Measurements from ENCODE around the gene CORO6. TPM values are rescaled to one million over a fixed set of nuclear protein-coding genes. Genes with fewer than 3 reads are reported as not detected.

Gene CORO6
- total and polyA plus RNA-seq, 7 experiments from 2014 or later, result 0.15 to 3.1 (median 1.5) TPM

DNA sequence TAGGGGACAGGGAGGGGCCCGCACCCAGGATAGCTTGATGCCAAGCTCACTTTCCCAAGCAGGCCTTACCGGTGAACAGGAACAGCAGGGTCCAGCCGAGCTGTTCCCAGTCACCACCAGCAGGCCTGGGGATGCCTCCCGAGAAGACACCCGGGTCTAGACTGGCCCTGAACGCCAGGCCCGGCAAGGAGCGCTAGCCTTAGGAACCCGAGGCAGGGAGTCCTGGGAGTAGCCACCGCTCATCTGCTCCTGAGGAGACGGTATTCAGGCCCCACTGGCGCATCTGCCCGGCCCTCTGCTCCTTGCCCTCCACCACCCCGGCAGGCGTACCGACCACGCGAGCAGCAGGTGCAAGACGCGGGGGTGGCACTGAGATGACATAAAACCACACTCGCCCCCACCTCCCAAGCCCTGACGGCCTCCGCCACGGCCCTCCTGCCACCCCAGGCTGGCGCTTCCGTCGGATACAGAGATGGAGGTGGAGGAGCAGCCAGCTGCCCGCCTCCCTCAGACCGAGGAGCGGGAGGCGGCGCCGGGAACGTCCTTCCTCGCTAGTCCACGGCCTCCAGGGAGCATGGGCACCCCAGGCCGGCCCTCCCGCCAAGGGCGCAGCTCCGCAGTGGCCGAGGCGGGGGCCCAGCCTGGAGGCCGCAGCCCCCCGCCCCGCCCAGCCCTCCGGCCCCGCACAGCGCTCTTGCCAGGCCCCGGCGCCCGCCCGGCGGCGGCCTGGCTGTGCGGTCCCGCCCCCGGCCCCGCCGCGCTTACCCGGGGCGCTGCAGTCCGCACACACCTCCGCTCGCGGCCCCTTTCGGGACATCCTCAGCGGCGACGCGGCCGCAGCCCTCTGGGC is 33.9 kb downstream of the CORO6 start:
- CTCF ChIA-PET, result interaction anchor here (0.6 to 1.9 kb wide), 8 partner anchors 9 to 342 kb away, joined by 3 to 11 read pairs (median 4); partner anchors contain the start of gene SSH2
- Mint-ChIP-seq H3K4me3 (peak overlapping the region; percentile 83 to 96 (median 94)), H3K27me3 (no peaks in the 10 kb centered on the region), H3K36me3 (peaks cover 0 to 1% (median 0%) of the 10 kb centered on the region in 5 donors), H3K27ac (peak overlapping the region in 8 of 9 donors; percentile 49 to 98 (median 90)), H3K4me1 (peaks cover 44 to 78% (median 74%) of the 10 kb centered on the region in 7 donors), H3K9me3 (no peaks in the 10 kb centered on the region)
- peak overlapping the region; percentile 72 for H3K27ac ChIP-seq (ENCODE audit: low read depth, low read length)
- ATAC-seq, result peak; percentile 13
- no peaks in the 10 kb centered on the region for H3K9me3 ChIP-seq (ENCODE audit: control insufficient read depth in 2 of 3, low read length in 3 of 3)
- peaks cover 54 to 70% of the 10 kb centered on the region in 2 donors for H3K4me1 ChIP-seq (ENCODE audit: control insufficient read depth in 2 of 2, insufficient read depth in 2 of 2, low read length in 2 of 2)
- H3K36me3 ChIP-seq (ENCODE audit: control insufficient read depth in 2 of 3, insufficient read depth in 3 of 3, low read length in 3 of 3), result no peaks in the 10 kb centered on the region
- DNase-seq, result peak in 5 of 9 donors; percentile 23 to 67 (median 31)
- intact Hi-C loops (cut with micrococcal nuclease), result loop anchor here (1.0 kb wide), 6 partner anchors 8 to 342 kb away; partner anchors contain the start of genes TP53I13 (in 2 of the 2) and SSH2 (in 1 of the 2)
- no peaks in the 10 kb centered on the region for H3K27me3 ChIP-seq (ENCODE audit: control insufficient read depth in 2 of 2, insufficient read depth in 2 of 2, low read length in 2 of 2)
- H3K4me3 ChIP-seq (ENCODE audit: low read length), result peak overlapping the region; percentile 72
- POLR2A ChIA-PET, result interaction anchor here (1.0 to 5.9 kb wide), 6 partner anchors 26 to 374 kb away, joined by 3 to 59 read pairs (median 4); partner anchors contain the start of gene CORO6

DNA sequence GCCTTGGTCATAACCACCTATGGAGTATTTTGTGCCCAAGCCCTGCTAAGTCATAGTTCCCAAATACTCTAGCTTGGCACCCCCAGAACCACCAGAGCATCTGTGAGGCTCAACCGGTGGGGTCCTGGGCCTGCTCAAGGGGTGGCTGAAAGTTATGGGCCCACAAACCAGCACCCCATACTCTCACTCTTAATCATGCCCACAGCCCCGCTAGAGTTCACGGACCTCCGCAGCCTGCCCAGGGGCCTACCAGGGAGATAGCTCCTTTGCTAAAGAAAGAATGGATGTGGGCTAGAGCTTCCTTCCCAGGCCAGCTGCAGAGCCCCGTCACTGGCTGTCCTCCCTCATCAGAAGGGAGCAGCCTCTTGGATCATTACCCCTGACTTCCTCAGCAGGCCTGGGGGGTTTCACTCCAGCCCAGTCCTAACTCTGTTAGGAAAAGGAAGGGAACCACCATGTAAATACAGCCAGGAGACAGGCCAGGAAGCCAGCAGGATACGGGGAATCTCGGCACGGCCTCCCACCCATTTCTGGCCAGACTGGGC is 34.6 kb downstream of the CORO6 start:
- no peaks in the 10 kb centered on the region for H3K27me3 ChIP-seq (ENCODE audit: control insufficient read depth in 2 of 2, insufficient read depth in 2 of 2, low read length in 2 of 2)
- H3K4me3 ChIP-seq (ENCODE audit: low read length), result peak overlapping the region; percentile 72
- Mint-ChIP-seq H3K36me3 (peaks cover 0 to 5% (median 0%) of the 10 kb centered on the region in 5 donors), H3K9me3 (no peaks in the 10 kb centered on the region), H3K4me1 (peaks cover 45 to 80% (median 74%) of the 10 kb centered on the region in 7 donors), H3K27me3 (no peaks in the 10 kb centered on the region), H3K27ac (peak overlapping the region; percentile 62 to 98 (median 91)), H3K4me3 (peak overlapping the region; percentile 83 to 96 (median 94))
- ATAC-seq (no peak), DNase-seq (no peak)
- H3K9me3 ChIP-seq (ENCODE audit: control insufficient read depth in 2 of 3, low read length in 3 of 3), result no peaks in the 10 kb centered on the region
- H3K36me3 ChIP-seq (ENCODE audit: control insufficient read depth in 2 of 3, insufficient read depth in 3 of 3, low read length in 3 of 3), result peaks cover 0 to 3% (median 0%) of the 10 kb centered on the region in 3 experiments
- peaks cover 53 to 68% of the 10 kb centered on the region in 2 donors for H3K4me1 ChIP-seq (ENCODE audit: control insufficient read depth in 2 of 2, insufficient read depth in 2 of 2, low read length in 2 of 2)
- intact Hi-C loops (cut with micrococcal nuclease), result no loop called here
- H3K27ac ChIP-seq (ENCODE audit: low read depth, low read length), result peak overlapping the region; percentile 72
- CTCF ChIA-PET, result interaction anchor here (0.6 to 1.9 kb wide), 8 partner anchors 9 to 343 kb away, joined by 3 to 11 read pairs (median 4); partner anchors contain the start of gene SSH2
- POLR2A ChIA-PET, result interaction anchor here (0.9 to 5.9 kb wide), 7 partner anchors 18 to 374 kb away, joined by 3 to 59 read pairs (median 4); partner anchors contain the start of gene CORO6

DNA sequence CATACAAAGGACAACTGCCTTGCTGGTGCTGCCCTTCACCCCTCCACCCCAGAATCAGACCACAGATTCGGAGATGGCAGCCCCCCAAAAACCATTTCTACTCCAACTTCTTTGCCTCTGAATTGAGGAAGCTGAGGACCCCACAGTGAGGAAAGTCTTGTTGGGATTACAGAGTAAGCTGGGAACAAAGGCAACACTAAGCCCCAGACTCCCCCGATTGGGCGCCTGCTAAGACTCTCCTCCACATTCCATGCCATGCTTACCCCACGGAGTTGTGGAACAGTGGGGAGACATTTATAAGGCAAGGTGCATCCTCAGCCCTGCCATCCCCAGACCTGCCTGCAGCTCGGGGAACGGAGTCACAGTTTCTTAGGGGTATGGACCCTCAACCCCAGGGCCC is 35.1 kb downstream of the CORO6 start:
- Histone ChIP-seq H3K9me3 (ENCODE audit: control insufficient read depth in 2 of 3, low read length in 3 of 3) (no peaks in the 10 kb centered on the region), H3K36me3 (ENCODE audit: control insufficient read depth in 2 of 3, insufficient read depth in 3 of 3, low read length in 3 of 3) (peaks cover 0 to 8% (median 0%) of the 10 kb centered on the region in 3 experiments), H3K4me1 (ENCODE audit: control insufficient read depth in 2 of 2, insufficient read depth in 2 of 2, low read length in 2 of 2) (peaks cover 51 to 65% of the 10 kb centered on the region in 2 donors), H3K4me3 (ENCODE audit: low read length) (no peak overlapping the region), H3K27me3 (ENCODE audit: control insufficient read depth in 2 of 2, insufficient read depth in 2 of 2, low read length in 2 of 2) (no peaks in the 10 kb centered on the region), H3K27ac (ENCODE audit: low read depth, low read length) (peak overlapping the region; percentile 72)
- Mint-ChIP-seq H3K36me3 (peaks cover 0 to 7% (median 0%) of the 10 kb centered on the region in 5 donors), H3K27ac (peak overlapping the region in 8 of 9 donors; percentile 62 to 94 (median 90)), H3K27me3 (no peaks in the 10 kb centered on the region), H3K4me1 (peaks cover 45 to 77% (median 71%) of the 10 kb centered on the region in 7 donors), H3K9me3 (no peaks in the 10 kb centered on the region), H3K4me3 (peak overlapping the region; percentile 83 to 96 (median 94))
- intact Hi-C loops (cut with micrococcal nuclease), result no loop called here
- CTCF ChIA-PET, result interaction anchor here (0.6 to 1.9 kb wide), 6 partner anchors 8 to 343 kb away, joined by 3 to 11 read pairs (median 4); partner anchors contain the start of gene SSH2
- POLR2A ChIA-PET, result interaction anchor here (0.9 to 5.9 kb wide), 6 partner anchors 18 to 375 kb away, joined by 3 to 59 read pairs (median 4); partner anchors contain the start of gene TP53I13
- ATAC-seq, result no peak
- DNase-seq, result no peak

DNA sequence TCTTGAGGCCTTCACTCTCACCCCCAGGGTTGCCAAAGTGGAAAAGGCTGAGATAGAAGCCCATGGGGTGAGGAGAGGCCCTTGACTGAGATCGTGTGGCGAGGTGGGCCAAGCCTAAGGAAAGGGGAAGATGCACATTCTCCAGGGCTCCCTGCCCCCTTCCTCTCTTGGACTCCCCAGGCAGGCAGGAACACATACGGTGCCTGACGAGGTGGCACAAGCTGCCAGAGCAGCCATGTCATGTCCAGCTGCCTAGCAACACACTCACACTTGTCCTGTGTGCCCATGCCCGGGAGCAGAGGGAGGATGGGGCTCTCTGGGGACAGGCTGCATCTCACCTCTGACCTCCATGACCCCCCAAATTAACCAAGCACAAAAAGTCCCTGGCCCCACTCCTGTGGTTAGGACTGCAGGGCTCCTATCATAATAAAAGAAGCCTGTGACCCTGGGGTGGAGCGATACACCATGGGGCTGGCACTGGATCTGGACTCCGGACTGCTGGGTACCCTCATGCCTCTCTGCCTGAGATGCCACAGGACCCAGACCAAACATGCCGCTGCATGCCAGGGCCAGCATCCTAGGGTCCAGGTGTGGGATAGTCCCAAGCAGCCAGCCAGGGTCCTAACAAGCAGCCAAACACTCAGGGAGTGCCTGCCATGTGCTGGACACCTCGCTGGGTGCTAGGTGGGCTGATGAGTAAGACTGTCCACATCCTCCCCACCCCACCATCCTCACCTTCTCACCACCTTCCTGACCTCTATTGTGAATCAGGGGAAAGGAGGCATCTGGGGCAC is 35.8 kb downstream of the CORO6 start:
- ATAC-seq (no peak), DNase-seq (no peak)
- Mint-ChIP-seq H3K9me3 (no peaks in the 10 kb centered on the region), H3K27me3 (no peaks in the 10 kb centered on the region), H3K36me3 (peaks cover 0 to 12% (median 0%) of the 10 kb centered on the region in 5 donors), H3K4me1 (peaks cover 45 to 70% (median 65%) of the 10 kb centered on the region in 7 donors), H3K4me3 (peak overlapping the region in 9 of 10 donors; percentile 45 to 96 (median 94)), H3K27ac (peak overlapping the region; percentile 31 to 93 (median 79))
- peak overlapping the region; percentile 72 for H3K27ac ChIP-seq (ENCODE audit: low read depth, low read length)
- peaks cover 45 to 60% of the 10 kb centered on the region in 2 donors for H3K4me1 ChIP-seq (ENCODE audit: control insufficient read depth in 2 of 2, insufficient read depth in 2 of 2, low read length in 2 of 2)
- H3K27me3 ChIP-seq (ENCODE audit: control insufficient read depth in 2 of 2, insufficient read depth in 2 of 2, low read length in 2 of 2), result no peaks in the 10 kb centered on the region
- POLR2A ChIA-PET, result interaction anchor here (0.9 to 5.9 kb wide), 6 partner anchors 12 to 344 kb away, joined by 3 to 59 read pairs (median 6); partner anchors contain the start of gene TP53I13
- CTCF ChIA-PET, result interaction anchor here (0.6 to 2.0 kb wide), 4 partner anchors 26 to 540 kb away, joined by 4 to 21 read pairs (median 9); no protein-coding TSS in a partner anchor
- no peak overlapping the region for H3K4me3 ChIP-seq (ENCODE audit: low read length)
- intact Hi-C loops (cut with micrococcal nuclease), result no loop called here
- H3K36me3 ChIP-seq (ENCODE audit: control insufficient read depth in 2 of 3, insufficient read depth in 3 of 3, low read length in 3 of 3), result peaks cover 0 to 15% (median 6%) of the 10 kb centered on the region in 3 experiments
- no peaks in the 10 kb centered on the region for H3K9me3 ChIP-seq (ENCODE audit: control insufficient read depth in 2 of 3, low read length in 3 of 3)

DNA sequence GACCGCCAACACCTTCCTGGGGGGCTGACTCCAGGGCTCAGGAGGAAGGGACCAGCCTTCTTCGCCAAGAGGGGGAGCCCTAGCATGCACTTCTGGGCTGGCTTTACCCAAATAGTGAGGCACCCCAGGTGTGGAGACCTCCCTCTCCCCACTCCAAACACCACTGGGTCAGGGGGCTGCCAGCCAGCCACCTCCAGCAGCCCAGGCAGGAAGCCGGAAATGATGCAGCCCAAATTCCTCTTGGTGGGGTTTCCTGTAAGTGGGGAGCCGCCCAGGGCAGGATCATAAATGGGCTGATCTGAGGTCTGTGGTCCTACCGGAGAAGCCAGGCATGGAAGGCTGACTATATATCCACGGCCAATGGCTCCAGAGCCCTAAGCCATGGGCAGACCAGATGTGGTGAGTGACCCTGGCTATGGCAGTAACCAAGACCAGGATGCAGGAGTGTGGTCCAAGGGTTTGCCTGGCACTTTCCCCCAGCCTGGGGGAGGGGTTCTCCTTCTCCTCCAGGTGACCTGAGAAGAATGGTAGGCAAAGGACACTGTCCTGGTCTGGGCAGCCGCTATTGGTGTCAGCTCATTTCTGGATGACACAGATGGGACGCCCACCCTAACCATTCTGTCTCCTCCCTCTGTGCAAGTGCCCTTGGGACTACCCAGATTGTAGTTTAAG is 37.5 kb downstream of the CORO6 start:
- Histone ChIP-seq H3K9me3 (ENCODE audit: control insufficient read depth in 2 of 3, low read length in 3 of 3) (no peaks in the 10 kb centered on the region), H3K36me3 (ENCODE audit: control insufficient read depth in 2 of 3, insufficient read depth in 3 of 3, low read length in 3 of 3) (peaks cover 0 to 25% (median 8%) of the 10 kb centered on the region in 3 experiments), H3K27me3 (ENCODE audit: control insufficient read depth in 2 of 2, insufficient read depth in 2 of 2, low read length in 2 of 2) (no peaks in the 10 kb centered on the region), H3K4me1 (ENCODE audit: control insufficient read depth in 2 of 2, insufficient read depth in 2 of 2, low read length in 2 of 2) (peaks cover 29 to 49% of the 10 kb centered on the region in 2 donors), H3K4me3 (ENCODE audit: low read length) (peak overlapping the region; percentile 23), H3K27ac (ENCODE audit: low read depth, low read length) (peak overlapping the region; percentile 30)
- Mint-ChIP-seq H3K27ac (peak overlapping the region; percentile 40 to 86 (median 67)), H3K9me3 (no peaks in the 10 kb centered on the region), H3K4me1 (peaks cover 43 to 58% (median 54%) of the 10 kb centered on the region in 7 donors), H3K27me3 (no peaks in the 10 kb centered on the region), H3K36me3 (peaks cover 0 to 18% (median 4%) of the 10 kb centered on the region in 5 donors), H3K4me3 (peak overlapping the region; percentile 25 to 94 (median 65))
- DNase-seq (peak in 1 of 9 donors; percentile 18), ATAC-seq (no peak)
- ChIA-PET POLR2A (interaction anchor here (1.1 to 5.9 kb wide), 5 partner anchors 9 to 346 kb away, joined by 4 to 59 read pairs (median 6); partner anchors contain the start of gene TP53I13), CTCF (interaction anchor here (0.7 to 2.0 kb wide), 6 partner anchors 11 to 194 kb away, joined by 3 to 21 read pairs (median 4); no protein-coding TSS in a partner anchor)
- intact Hi-C loops (cut with micrococcal nuclease), result no loop called here

All from naive thymus-derived CD4-positive, alpha-beta T cell (primary cell).